H1 (cell line): ENCODE measurements around the gene ANAPC16. TPM values are rescaled to one million over a fixed set of nuclear protein-coding genes. Genes with fewer than 3 reads are reported as not detected.

ENCODE experiments used
- CHD2 ChIP-seq: IDR thresholded peaks from 2 replicates; pipeline ENCODE4 v1.6.1; 2012; ENCODE audit warnings: low read length, improper control_type of control experiment
- SP4 ChIP-seq: IDR thresholded peaks from 2 replicates; pipeline ENCODE4 v1.6.1; 2012; ENCODE audit warnings: low read length, inconsistent platforms
- polyA plus RNA-seq, 7 experiments: library from polyadenylated mRNA; depleted of rRNA in 3 of 7; stranded (reverse) in 5 of 7; unstranded in 2 of 7; fragments of >200 nt in 5 of 7; fragments of 200-250 nt in 2 of 7; gene quantifications; 1 replicate in 5 of 7; 2 replicates in 1 of 7; 4 replicates in 1 of 7; pipeline versions ENCODE4 v1.2.1 to v1.2.3, GENCODE V29; 2011 to 2013; ENCODE audit warnings: missing spikeins in 2 of 7, mixed read lengths in 2 of 7
- total RNA-seq: library from RNA; stranded (reverse); fragmentation: NEBNext Ultra II Directional; extraction: Animal tissue kit (Norgen Biotek cat#: 25700); gene quantifications from 2 replicates; pipeline ENCODE4 v1.2.1, GENCODE V29; 2021
- TF ChIP-seq, protein P1 (sequence below): IDR thresholded peaks from 2 replicates; pipeline ENCODE4 v1.6.1; 2012; ENCODE audit warnings: low read length, inconsistent platforms

The ANAPC16 gene
- total and polyA plus RNA-seq, 2 of the 8 experiments (the other 6 are each of a cell fraction or from before 2014, with no cell fraction given) = 53.1 to 57.4 TPM

DNA sequence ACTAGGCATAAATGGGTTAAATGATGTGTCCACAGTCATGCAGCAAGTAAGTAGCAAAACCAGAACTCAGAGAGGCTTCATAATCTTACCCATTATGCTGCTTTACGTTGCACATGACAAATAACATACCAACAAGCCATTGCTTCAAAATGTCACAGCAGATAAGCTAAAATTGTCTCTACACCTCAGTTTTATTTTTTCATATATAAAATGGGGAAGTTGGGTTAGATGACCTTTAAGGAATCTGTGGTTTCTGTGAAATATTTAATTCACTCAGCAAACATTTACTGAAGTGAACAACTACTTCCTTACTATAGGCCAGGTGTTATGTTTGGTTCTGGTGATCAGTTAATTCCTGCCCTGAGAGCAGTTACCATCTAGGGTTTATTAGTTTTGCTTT lies 2.5 kb downstream of the ANAPC16 start (continued):
- TF ChIP-seq, protein P1, sequence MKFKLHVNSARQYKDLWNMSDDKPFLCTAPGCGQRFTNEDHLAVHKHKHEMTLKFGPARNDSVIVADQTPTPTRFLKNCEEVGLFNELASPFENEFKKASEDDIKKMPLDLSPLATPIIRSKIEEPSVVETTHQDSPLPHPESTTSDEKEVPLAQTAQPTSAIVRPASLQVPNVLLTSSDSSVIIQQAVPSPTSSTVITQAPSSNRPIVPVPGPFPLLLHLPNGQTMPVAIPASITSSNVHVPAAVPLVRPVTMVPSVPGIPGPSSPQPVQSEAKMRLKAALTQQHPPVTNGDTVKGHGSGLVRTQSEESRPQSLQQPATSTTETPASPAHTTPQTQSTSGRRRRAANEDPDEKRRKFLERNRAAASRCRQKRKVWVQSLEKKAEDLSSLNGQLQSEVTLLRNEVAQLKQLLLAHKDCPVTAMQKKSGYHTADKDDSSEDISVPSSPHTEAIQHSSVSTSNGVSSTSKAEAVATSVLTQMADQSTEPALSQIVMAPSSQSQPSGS = no peak
- TF ChIP-seq CHD2 (no peak), SP4 (no peak)
- TF ChIP-seq, all 59 proteins: peak for 0
